ENCODE data around the gene TP63.

The TP63 gene

GRCh38 chr3:189842681-189843602, 211.8 kb downstream of the TP63 start:
- Histone ChIP-seq H3K27me3 (replicated peaks) (no peaks in the 10 kb centered on the region), H3K4me3 (ENCODE audit: low read depth, low read length) (no peak overlapping the region), H3K27ac (no peak overlapping the region), H3K36me3 (replicated peaks) (no peaks in the 10 kb centered on the region)
- no peak for DNase-seq
- in situ Hi-C loops (cut with HindIII; ENCODE audit: low pct_ligation_motif_present, low sequenced_read_pairs): no loop called here
- no peak for TF ChIP-seq CTCF (IDR thresholded peaks at IDR 0.05; ENCODE audit: low read depth, low read length, missing control alignments)

- no peak for DNase-seq
- Histone ChIP-seq H3K4me3 (ENCODE audit: low read depth, low read length) (no peak overlapping the region), H3K27ac (no peak overlapping the region), H3K27me3 (replicated peaks) (no peaks in the 10 kb centered on the region), H3K36me3 (replicated peaks) (no peaks in the 10 kb centered on the region)
- in situ Hi-C loops (cut with HindIII; ENCODE audit: low pct_ligation_motif_present, low sequenced_read_pairs): no loop called here
- no peak for TF ChIP-seq CTCF (IDR thresholded peaks at IDR 0.05; ENCODE audit: low read depth, low read length, missing control alignments)
Measured at GRCh38 chr3:189845069-189845468, 213.9 kb downstream of the TP63 start.

GRCh38 chr3:189848395-189849040, 217.3 kb downstream of the TP63 start:
- H3K27ac ChIP-seq: no peak overlapping the region
- no peaks in the 10 kb centered on the region for H3K36me3 ChIP-seq (replicated peaks)
- no peak overlapping the region for H3K4me3 ChIP-seq (ENCODE audit: low read depth, low read length)
- in situ Hi-C loops (cut with HindIII; ENCODE audit: low pct_ligation_motif_present, low sequenced_read_pairs): no loop called here
- no peaks in the 10 kb centered on the region for H3K27me3 ChIP-seq (replicated peaks)
- DNase-seq: no peak
- TF ChIP-seq CTCF (IDR thresholded peaks at IDR 0.05; ENCODE audit: low read depth, low read length, missing control alignments): no peak

- Histone ChIP-seq H3K27ac (no peak overlapping the region), H3K36me3 (replicated peaks) (no peaks in the 10 kb centered on the region), H3K27me3 (replicated peaks) (no peaks in the 10 kb centered on the region), H3K4me3 (ENCODE audit: low read depth, low read length) (no peak overlapping the region)
- DNase-seq: peak; percentile 18
- in situ Hi-C loops (cut with HindIII; ENCODE audit: low pct_ligation_motif_present, low sequenced_read_pairs): no loop called here
- TF ChIP-seq CTCF (IDR thresholded peaks at IDR 0.05; ENCODE audit: low read depth, low read length, missing control alignments): no peak
Measured at GRCh38 chr3:189849262-189849661, 218.1 kb downstream of the TP63 start.

GRCh38 chr3:189851682-189852081, 220.5 kb downstream of the TP63 start:
- Histone ChIP-seq H3K27ac (no peak overlapping the region), H3K27me3 (replicated peaks) (no peaks in the 10 kb centered on the region), H3K4me3 (ENCODE audit: low read depth, low read length) (no peak overlapping the region), H3K36me3 (replicated peaks) (no peaks in the 10 kb centered on the region)
- no peak for TF ChIP-seq CTCF (IDR thresholded peaks at IDR 0.05; ENCODE audit: low read depth, low read length, missing control alignments)
- no peak for DNase-seq
- in situ Hi-C loops (cut with HindIII; ENCODE audit: low pct_ligation_motif_present, low sequenced_read_pairs): no loop called here
